B cell (primary cell): ENCODE data around the gene TSPO. TPM values are rescaled to one million over a fixed set of nuclear protein-coding genes. Genes with fewer than 3 reads are reported as not detected.

Experiments used
- ATAC-seq: fragments of 200-7000 bp; cut with Tn5 transposase; one replicate; pipeline ENCODE4 v1.10.0; 2021; ENCODE audit warnings: low read depth, mild to moderate bottlenecking, moderate number of reproducible peaks, moderate library complexity
- CTCF ChIA-PET: fragments of 350-600 bp; sonication (Branson Sonifier 250); formaldehyde crosslinking; loops from one replicate; lab custom pipeline; 2021; ENCODE audit warnings: antibody characterized with exemption, inconsistent platforms; lab: Charles Lee
- POLR2A ChIA-PET: fragments of 350-600 bp; sonication (Branson Sonifier 250); formaldehyde crosslinking; loops from one replicate; lab custom pipeline; 2021; ENCODE audit warnings: antibody characterized with exemption; lab: Charles Lee
- DNase-seq: peaks from one replicate; pipeline ENCODE4 v3.0.0; 2013
- H2AFZ ChIP-seq: 2 replicates; pipeline ENCODE4 v1.6.1; 2012; ENCODE audit warnings: mild to moderate bottlenecking, low read depth, low read length; ENCODE audit not compliant: insufficient read depth, poor library complexity, severe bottlenecking
- H3K27ac ChIP-seq, 2 donors: 1 replicate in 1 of 2; 2 replicates in 1 of 2; pipeline ENCODE4 v1.5.1; 2012 to 2013; ENCODE audit warnings: low read length in 2 of 2, mild to moderate bottlenecking in 2 of 2, moderate library complexity in 1 of 2
- H3K27me3 ChIP-seq, 4 experiments: fragments of 200-600 bp in 1 of 4; sonication (generic) in 1 of 4; replicated peaks in 1 of 4; 1 replicate in 2 of 4; 2 replicates in 2 of 4; pipeline versions ENCODE4 v1.6.1 to v1.7.0; 2013 to 2016; ENCODE audit warnings: low read length in 3 of 4, mild to moderate bottlenecking in 2 of 4, mixed read lengths in 1 of 4, moderate library complexity in 1 of 4; ENCODE audit not compliant: insufficient read depth in 4 of 4, control insufficient read depth in 3 of 4; ENCODE audit errors: control extremely low read depth in 1 of 4
- H3K36me3 ChIP-seq, 2 experiments: replicated peaks in 1 of 2; 1 replicate in 1 of 2; 2 replicates in 1 of 2; pipeline versions ENCODE4 v1.6.1 to v1.7.1; 2013; ENCODE audit warnings: low read length in 1 of 2; ENCODE audit not compliant: insufficient read depth in 2 of 2, control insufficient read depth in 1 of 2; ENCODE audit errors: control extremely low read depth in 1 of 2, extremely low read depth in 1 of 2
- H3K4me1 ChIP-seq, 2 donors: fragments of 200-600 bp in 1 of 2; sonication (generic) in 1 of 2; 1 replicate in 1 of 2; 2 replicates in 1 of 2; pipeline versions ENCODE4 v1.5.1 to v1.6.1; 2013 to 2017; ENCODE audit warnings: low read length in 2 of 2; ENCODE audit not compliant: control insufficient read depth in 2 of 2, insufficient read depth in 2 of 2
- H3K4me2 ChIP-seq: replicated peaks from 2 replicates; pipeline ENCODE3; 2012; ENCODE audit warnings: mild to moderate bottlenecking, low read depth, low read length; ENCODE audit not compliant: poor library complexity, severe bottlenecking
- H3K4me3 ChIP-seq, 5 experiments: fragments of 200-600 bp in 1 of 5; sonication (generic) in 1 of 5; 1 replicate in 3 of 5; 2 replicates in 2 of 5; pipeline versions ENCODE4 v1.5.1 to v1.7.0; 2011 to 2016; ENCODE audit warnings: low read length in 4 of 5, mild to moderate bottlenecking in 4 of 5, low read depth in 2 of 5, control low read depth in 1 of 5, moderate library complexity in 1 of 5; ENCODE audit not compliant: insufficient read depth in 1 of 5; ENCODE audit errors: control extremely low read depth in 1 of 5, extremely low read depth in 1 of 5
- H3K79me2 ChIP-seq: fragments of 200-600 bp; sonication (generic); one replicate; pipeline ENCODE4 v1.6.0; 2016; ENCODE audit warnings: low read length; ENCODE audit not compliant: control insufficient read depth, insufficient read depth
- H3K9ac ChIP-seq: fragments of 200-600 bp; sonication (generic); 2 replicates; pipeline ENCODE4 v1.6.1; 2017; ENCODE audit warnings: mild to moderate bottlenecking, low read length, moderate library complexity
- H3K9me3 ChIP-seq, 3 donors: one replicate each; pipeline versions ENCODE4 v1.6.1 to v1.7.1; 2013; ENCODE audit warnings: low read length in 2 of 3; ENCODE audit not compliant: control insufficient read depth in 2 of 3, insufficient read depth in 1 of 3; ENCODE audit errors: control extremely low read depth in 1 of 3
- H4K20me1 ChIP-seq: 2 replicates; pipeline ENCODE4 v1.6.0; 2012; ENCODE audit warnings: mild to moderate bottlenecking, low read length; ENCODE audit not compliant: insufficient read depth, control insufficient read depth, poor library complexity, severe bottlenecking
- H3K27ac Mint-ChIP-seq: one replicate; pipeline ENCODE4 v1.8.0; 2021; ENCODE audit warnings: mixed read lengths
- H3K27me3 Mint-ChIP-seq: one replicate; pipeline ENCODE4 v1.8.0; 2021; ENCODE audit warnings: mixed read lengths
- H3K4me1 Mint-ChIP-seq: one replicate; pipeline ENCODE4 v1.8.0; 2021; ENCODE audit warnings: mixed read lengths
- H3K4me3 Mint-ChIP-seq: one replicate; pipeline ENCODE4 v1.8.0; 2021; ENCODE audit warnings: mixed read lengths
- H3K9me3 Mint-ChIP-seq: one replicate; pipeline ENCODE4 v1.8.0; 2022; ENCODE audit warnings: mixed read lengths; ENCODE audit not compliant: insufficient read depth
- CTCF ChIP-seq: fragments of 200-600 bp; IDR thresholded peaks from one replicate; pipeline ENCODE4 v1.8.0; 2022; ENCODE audit warnings: antibody characterized with exemption, mild to moderate bottlenecking
- EZH2 ChIP-seq: IDR thresholded peaks from 2 replicates; pipeline ENCODE4 v1.6.1; 2012; ENCODE audit warnings: borderline replicate concordance, low read depth, mild to moderate bottlenecking, moderate library complexity, low read length; ENCODE audit not compliant: insufficient read depth, poor library complexity, severe bottlenecking
- WGBS: methylation state at CpG from one replicate; pipeline ENCODE4 v1.1.5; 2013; ENCODE audit warnings: missing lambda C conversion rate; ENCODE audit not compliant: insufficient coverage; 5-methylcytosine and 5-hydroxymethylcytosine counted together
- intact Hi-C: fragments of 100-400 bp; cut with micrococcal nuclease; formaldehyde crosslinking; loops from one replicate; pipeline ENCODE4 v1.10.0; 2022
- polyA plus RNA-seq: library from polyadenylated mRNA; depleted of rRNA; stranded (reverse); fragments of >200 nt; gene quantifications from 2 replicates; pipeline ENCODE4 v1.2.3, GENCODE V29; 2012
- total RNA-seq, 2 donors: library from RNA; stranded (reverse); fragments of 120-200 nt in 1 of 2; gene quantifications; 1 replicate in 1 of 2; 2 replicates in 1 of 2; pipeline versions ENCODE4 v1.2.3 to v1.2.4, GENCODE V29; 2013 to 2022

Gene TSPO
- total and polyA plus RNA-seq, 2 donors (not counting 1 experiment from before 2014, with no cell fraction given) = 54.9 to 94.2 TPM

DNA sequence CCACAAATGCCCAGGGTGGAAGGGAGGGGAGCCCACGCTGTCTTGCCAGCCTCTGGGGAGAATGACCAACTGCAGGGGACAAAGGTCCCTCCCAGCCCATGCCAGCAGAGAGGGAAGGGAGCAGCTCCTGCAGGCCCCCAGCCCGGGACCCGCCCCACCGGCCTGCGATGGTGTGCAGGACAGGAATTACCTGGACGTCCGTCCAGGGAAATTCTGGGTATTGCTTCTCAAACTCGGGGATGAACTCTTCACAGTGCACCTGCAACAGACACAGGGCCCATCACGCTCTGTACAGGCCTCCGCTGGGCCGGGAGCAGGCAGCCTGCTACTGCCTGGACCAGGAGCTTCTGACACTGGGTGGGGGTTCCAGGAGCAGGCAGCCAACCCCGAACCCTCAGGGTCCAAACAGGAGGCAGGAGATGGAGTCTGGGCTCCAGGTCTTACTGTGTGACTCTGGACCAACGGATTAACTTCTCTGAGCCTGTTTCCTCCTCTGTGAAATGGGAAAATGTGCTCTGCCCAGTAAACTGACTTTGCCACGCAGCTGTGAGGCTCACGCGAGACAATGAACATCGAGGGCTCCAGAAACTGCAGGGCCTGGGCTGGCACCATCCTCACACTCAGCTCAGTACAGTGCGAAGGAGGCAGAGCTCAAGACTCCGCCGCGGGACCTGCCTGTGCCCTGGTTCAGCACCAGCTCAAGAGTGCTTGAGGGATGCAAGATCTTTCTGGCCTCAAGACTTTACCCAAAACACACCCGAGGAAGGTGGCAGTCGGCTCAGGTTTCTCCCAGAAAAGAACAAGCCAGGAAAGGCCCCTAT lies 18.2 kb downstream of the TSPO start:
- peaks cover 0 to 34% of the 10 kb centered on the region in 2 experiments for H3K36me3 ChIP-seq

More for the DNA sequence above, 18.2 kb downstream of the TSPO start:
- DNase-seq (no peak), ATAC-seq (no peak)
- no peak for TF ChIP-seq EZH2
- no peak for TF ChIP-seq CTCF
- H3K9me3 Mint-ChIP-seq = no peaks in the 10 kb centered on the region
- no peaks in the 10 kb centered on the region for H4K20me1 ChIP-seq
- no peak overlapping the region for H3K4me2 ChIP-seq
- no peaks in the 10 kb centered on the region for H3K9me3 ChIP-seq
- ChIA-PET CTCF (interaction anchor here (1.2 kb wide), 1 partner anchor 16 kb away, joined by 3 read pairs; no protein-coding TSS in a partner anchor), POLR2A (no interaction called here)
- no peaks in the 10 kb centered on the region for H3K27me3 Mint-ChIP-seq
- H3K4me1 Mint-ChIP-seq = peaks cover under 1% of the 10 kb centered on the region
- no peak overlapping the region for H3K27ac Mint-ChIP-seq
- H2AFZ ChIP-seq = no peak overlapping the region
- intact Hi-C loops = no loop called here
- H3K4me3 ChIP-seq = no peak overlapping the region
- no peak overlapping the region for H3K9ac ChIP-seq
- WGBS = 93% methylated on average over 22 of the region's 23 CpGs
- no peak overlapping the region for H3K4me3 Mint-ChIP-seq
- no peaks in the 10 kb centered on the region for H3K4me1 ChIP-seq
- no peaks in the 10 kb centered on the region for H3K27me3 ChIP-seq
- H3K27ac ChIP-seq = no peak overlapping the region
- H3K79me2 ChIP-seq = no peaks in the 10 kb centered on the region
